Hepatocyte (in vitro differentiated cells): ENCODE data around the gene RFNG.

Source experiments
- EZH2phosphoT487 ChIP-seq: fragments of 200-600 bp; sonication (generic); IDR thresholded peaks from one replicate; pipeline ENCODE4 v1.6.1; 2018; ENCODE audit warnings: antibody characterized with exemption, mild to moderate bottlenecking, low read depth, moderate library complexity; ENCODE audit not compliant: unreplicated experiment, severe bottlenecking
- TF ChIP-seq, protein P1 (sequence below): fragments of 200-600 bp; sonication (generic); IDR thresholded peaks from 2 replicates; pipeline ENCODE4 v1.5.1; 2016; ENCODE audit warnings: antibody characterized with exemption, mild to moderate bottlenecking; ENCODE audit not compliant: poor library complexity

DNA sequence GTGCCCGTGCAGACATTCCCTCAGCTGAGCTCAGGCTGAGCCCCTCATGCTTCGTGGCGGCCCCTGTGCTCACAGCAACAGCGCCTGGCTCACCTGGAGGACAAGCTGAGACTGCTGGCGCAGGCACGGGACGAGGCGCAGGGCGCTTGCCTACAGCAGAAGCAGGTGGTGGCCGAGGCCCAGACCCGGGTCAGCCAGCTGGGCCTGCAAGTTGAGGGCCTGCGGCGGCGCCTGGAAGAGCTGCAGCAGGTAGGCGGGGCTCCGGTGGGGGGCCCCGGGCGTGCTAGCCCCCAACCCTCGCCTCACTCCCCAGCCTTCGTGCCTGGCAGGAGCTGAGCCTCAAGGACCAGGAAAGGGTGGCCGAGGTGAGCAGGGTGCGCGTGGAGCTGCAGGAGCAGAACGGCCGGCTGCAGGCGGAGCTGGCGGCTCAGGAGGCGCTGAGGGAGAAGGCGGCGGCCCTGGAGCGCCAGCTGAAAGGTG, 21.6 kb downstream of the RFNG start:
- TF ChIP-seq, protein P1, sequence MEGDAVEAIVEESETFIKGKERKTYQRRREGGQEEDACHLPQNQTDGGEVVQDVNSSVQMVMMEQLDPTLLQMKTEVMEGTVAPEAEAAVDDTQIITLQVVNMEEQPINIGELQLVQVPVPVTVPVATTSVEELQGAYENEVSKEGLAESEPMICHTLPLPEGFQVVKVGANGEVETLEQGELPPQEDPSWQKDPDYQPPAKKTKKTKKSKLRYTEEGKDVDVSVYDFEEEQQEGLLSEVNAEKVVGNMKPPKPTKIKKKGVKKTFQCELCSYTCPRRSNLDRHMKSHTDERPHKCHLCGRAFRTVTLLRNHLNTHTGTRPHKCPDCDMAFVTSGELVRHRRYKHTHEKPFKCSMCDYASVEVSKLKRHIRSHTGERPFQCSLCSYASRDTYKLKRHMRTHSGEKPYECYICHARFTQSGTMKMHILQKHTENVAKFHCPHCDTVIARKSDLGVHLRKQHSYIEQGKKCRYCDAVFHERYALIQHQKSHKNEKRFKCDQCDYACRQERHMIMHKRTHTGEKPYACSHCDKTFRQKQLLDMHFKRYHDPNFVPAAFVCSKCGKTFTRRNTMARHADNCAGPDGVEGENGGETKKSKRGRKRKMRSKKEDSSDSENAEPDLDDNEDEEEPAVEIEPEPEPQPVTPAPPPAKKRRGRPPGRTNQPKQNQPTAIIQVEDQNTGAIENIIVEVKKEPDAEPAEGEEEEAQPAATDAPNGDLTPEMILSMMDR, result no peak
- no peak for TF ChIP-seq EZH2phosphoT487
